Thyroid gland (tissue), 4 donors: ENCODE data around the gene KIF3A. TPM values are rescaled to one million over a fixed set of nuclear protein-coding genes. Genes with fewer than 3 reads are reported as not detected.

Experiments
- DNase-seq, 2 donors: peaks; one replicate each; pipeline ENCODE4 v3.0.0-alpha.2; 2019
- H3K27ac ChIP-seq, 3 donors: fragments of 200-600 bp; sonication (generic); 1 replicate in 2 of 3; 2 replicates in 1 of 3; pipeline ENCODE4 v1.5.1; 2016 to 2019; ENCODE audit warnings: mild to moderate bottlenecking in 1 of 3, moderate library complexity in 1 of 3
- H3K27me3 ChIP-seq: fragments of 200-600 bp; sonication (generic); one replicate; pipeline ENCODE4 v1.5.1; 2019
- H3K36me3 ChIP-seq, 2 donors: fragments of 200-600 bp; sonication (generic); one replicate each; pipeline ENCODE4 v1.5.1; 2016 to 2019
- H3K4me1 ChIP-seq, 2 donors: fragments of 200-600 bp; sonication (generic); one replicate each; pipeline ENCODE4 v1.5.1; 2017 to 2019
- H3K4me3 ChIP-seq, 3 donors: fragments of 200-600 bp; sonication (generic); replicated peaks in 1 of 3; 1 replicate in 2 of 3; 2 replicates in 1 of 3; pipeline ENCODE4 v1.5.1; 2016; ENCODE audit warnings: mild to moderate bottlenecking in 1 of 3
- H3K9me3 ChIP-seq: fragments of 200-600 bp; sonication (generic); one replicate; pipeline ENCODE4 v1.5.1; 2017
- POLR2A ChIP-seq, 2 donors: fragments of 450-650 bp; IDR thresholded peaks; one replicate each; pipeline ENCODE4 v1.6.1; 2017; ENCODE audit warnings: antibody characterized with exemption in 2 of 2, mild to moderate bottlenecking in 2 of 2, moderate library complexity in 1 of 2
- WGBS, 2 donors: methylation state at CpG; one replicate each; pipeline ENCODE4 v1.1.5; 2017; 5-methylcytosine and 5-hydroxymethylcytosine counted together
- intact Hi-C: fragments of 100-400 bp; cut with DNase I; formaldehyde crosslinking; loops from one replicate; pipeline ENCODE4 v1.15.1; 2023
- total RNA-seq, 4 donors: library from RNA; depleted of rRNA; stranded (reverse); fragments of >200 nt; gene quantifications; one replicate each; pipeline ENCODE4 v1.2.3, GENCODE V29; 2016
- TF ChIP-seq, protein P1 (sequence below), 6 experiments: fragments of 200-600 bp in 3 of 6; fragments of 450-650 bp in 3 of 6; sonication (generic) in 3 of 6; IDR thresholded peaks; one replicate each; pipeline ENCODE4 v1.5.1; 2016 to 2019; ENCODE audit warnings: antibody characterized with exemption in 6 of 6, mild to moderate bottlenecking in 2 of 6, inconsistent platforms in 1 of 6, moderate library complexity in 1 of 6

The KIF3A gene
- total RNA-seq, 4 donors from 2014 or later: 8.2 to 12.2 (median 10.5) TPM

DNA sequence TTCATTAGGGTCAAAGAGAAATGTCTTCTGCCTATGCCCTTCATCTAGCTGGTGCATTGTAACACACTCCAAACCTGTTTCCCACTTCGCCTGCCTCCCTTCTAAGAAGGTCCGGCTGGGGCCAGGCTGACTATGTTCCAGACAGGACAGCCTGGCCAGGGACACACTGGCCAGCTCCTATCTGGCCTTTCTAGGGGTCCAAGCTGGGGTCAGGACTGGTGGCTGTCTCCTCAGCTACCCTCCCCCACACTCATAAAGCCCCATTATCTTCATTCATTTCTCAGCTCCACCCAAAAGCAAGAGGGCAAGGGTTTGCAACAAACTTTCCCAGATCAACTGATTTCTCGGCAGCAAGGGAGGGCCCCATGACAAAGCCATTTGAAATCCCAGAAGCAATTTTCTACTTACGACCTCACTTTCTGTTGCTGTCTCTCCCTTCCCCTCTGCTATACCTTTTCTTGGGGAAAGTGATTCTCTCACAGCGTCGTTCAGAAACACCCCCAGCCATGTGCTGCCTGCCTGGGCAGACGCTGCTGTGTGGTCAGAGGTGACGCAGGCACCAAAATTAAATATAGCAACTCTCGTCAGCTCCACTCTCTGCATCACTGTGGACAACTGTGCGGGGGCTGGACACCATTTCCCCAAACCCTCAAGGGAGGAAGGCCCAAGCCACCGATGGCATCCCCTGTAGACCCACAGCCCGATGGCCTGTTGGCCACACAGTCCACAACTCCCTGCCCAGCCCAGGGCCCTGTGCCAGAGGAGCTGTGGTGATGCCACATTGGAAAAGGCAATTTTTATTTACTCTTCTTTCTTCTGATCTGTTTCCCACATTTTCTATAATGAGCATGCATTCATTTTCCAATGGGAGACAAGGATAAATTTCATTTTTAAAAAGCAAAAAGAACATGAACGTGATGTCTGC is 73.3 kb downstream of the KIF3A start:
- no peak overlapping the region for H3K4me3 ChIP-seq
- H3K27ac ChIP-seq: no peak overlapping the region
- no peaks in the 10 kb centered on the region for H3K36me3 ChIP-seq
- 81 to 91% methylated on average over 12 to 13 of the region's 13 CpGs for WGBS, 2 donors
- no peaks in the 10 kb centered on the region for H3K9me3 ChIP-seq
- intact Hi-C loops: no loop called here
- DNase-seq: no peak
- no peak for TF ChIP-seq POLR2A (IDR thresholded peaks at IDR 0.05)
- TF ChIP-seq, protein P1, sequence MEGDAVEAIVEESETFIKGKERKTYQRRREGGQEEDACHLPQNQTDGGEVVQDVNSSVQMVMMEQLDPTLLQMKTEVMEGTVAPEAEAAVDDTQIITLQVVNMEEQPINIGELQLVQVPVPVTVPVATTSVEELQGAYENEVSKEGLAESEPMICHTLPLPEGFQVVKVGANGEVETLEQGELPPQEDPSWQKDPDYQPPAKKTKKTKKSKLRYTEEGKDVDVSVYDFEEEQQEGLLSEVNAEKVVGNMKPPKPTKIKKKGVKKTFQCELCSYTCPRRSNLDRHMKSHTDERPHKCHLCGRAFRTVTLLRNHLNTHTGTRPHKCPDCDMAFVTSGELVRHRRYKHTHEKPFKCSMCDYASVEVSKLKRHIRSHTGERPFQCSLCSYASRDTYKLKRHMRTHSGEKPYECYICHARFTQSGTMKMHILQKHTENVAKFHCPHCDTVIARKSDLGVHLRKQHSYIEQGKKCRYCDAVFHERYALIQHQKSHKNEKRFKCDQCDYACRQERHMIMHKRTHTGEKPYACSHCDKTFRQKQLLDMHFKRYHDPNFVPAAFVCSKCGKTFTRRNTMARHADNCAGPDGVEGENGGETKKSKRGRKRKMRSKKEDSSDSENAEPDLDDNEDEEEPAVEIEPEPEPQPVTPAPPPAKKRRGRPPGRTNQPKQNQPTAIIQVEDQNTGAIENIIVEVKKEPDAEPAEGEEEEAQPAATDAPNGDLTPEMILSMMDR (IDR thresholded peaks at IDR 0.05): no peak
- H3K27me3 ChIP-seq: no peaks in the 10 kb centered on the region
- H3K4me1 ChIP-seq: no peaks in the 10 kb centered on the region

DNA sequence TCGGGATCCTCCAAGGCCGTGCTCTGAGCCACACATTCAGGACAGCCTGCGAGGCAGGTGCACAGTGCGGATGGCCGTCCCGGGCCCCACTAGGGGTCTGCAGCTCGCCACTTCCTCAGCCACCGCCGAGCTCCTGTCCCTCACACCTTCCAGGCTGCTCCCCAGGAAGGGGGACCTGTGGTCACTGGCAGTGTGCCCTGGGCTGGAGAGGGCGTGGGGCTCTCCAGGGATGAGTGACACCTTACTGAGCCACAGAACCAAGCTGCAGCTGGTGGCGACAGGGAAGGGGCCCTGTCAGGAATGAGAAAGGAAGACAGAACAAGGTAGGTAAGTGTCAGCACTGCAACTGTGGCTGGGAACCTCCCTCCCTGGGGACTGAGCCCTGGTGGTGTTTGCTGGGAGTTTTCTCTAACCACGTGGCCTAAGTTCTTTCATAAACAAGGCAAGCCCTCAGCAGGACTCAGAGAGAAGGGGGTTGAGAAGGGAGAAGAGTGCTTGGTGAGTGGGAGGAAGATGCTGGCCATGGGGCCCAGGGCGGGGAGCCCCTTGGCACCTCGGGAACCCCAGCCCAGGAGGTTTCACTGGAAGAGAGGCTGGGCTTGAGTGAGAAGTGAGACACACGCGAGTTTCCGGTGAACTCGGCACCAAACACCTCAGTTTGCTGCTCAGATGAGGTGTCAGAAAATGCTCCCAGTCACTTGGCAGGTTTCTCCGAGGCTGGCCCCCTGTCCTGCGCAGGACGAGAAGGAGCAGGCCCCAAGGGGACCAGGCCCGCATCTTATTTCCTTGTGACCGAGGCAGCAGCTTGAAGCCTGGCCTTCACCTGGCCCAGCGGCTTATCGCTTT is 74.2 kb downstream of the KIF3A start:
- 66 to 69% methylated on average over 24 of the region's 25 CpGs for WGBS, 2 donors
- TF ChIP-seq, protein P1 (IDR thresholded peaks at IDR 0.05): peak in 1 of 6 experiments; percentile 11
- no peak for TF ChIP-seq POLR2A (IDR thresholded peaks at IDR 0.05)

DNA sequence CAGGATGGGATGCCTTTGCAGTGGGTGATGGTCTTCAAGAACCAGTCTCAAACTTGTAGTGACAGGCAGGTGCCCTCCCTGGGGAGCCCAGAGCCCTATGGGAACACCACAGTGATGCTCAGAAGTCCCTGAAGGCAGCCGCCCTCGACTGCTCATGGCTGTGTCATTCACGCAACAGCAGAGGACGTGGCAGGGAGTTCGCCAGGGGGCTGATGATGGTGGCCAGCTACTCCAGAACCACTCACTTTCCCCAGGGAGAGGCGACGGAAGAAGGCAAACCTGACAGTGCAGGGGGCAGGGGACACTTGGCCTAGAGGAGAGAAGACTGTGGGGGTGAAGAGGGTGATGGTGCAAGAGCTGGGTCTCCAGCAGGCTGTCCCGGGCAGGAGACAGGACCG is 75.3 kb downstream of the KIF3A start:
- H3K27ac ChIP-seq: no peak overlapping the region
- H3K36me3 ChIP-seq: no peaks in the 10 kb centered on the region
- no peak for DNase-seq
- intact Hi-C loops: no loop called here
- TF ChIP-seq, protein P1 (IDR thresholded peaks at IDR 0.05): no peak
- no peak for TF ChIP-seq POLR2A (IDR thresholded peaks at IDR 0.05)
- WGBS, 2 donors: 98 to 99% methylated on average over 7 to 9 of the region's 9 CpGs
- no peaks in the 10 kb centered on the region for H3K9me3 ChIP-seq
- H3K4me1 ChIP-seq: no peaks in the 10 kb centered on the region
- H3K27me3 ChIP-seq: no peaks in the 10 kb centered on the region
- no peak overlapping the region for H3K4me3 ChIP-seq

More for the DNA sequence above, 74.2 kb downstream of the KIF3A start:
- Histone ChIP-seq H3K36me3 (no peaks in the 10 kb centered on the region), H3K27me3 (no peaks in the 10 kb centered on the region), H3K27ac (no peak overlapping the region), H3K4me1 (no peaks in the 10 kb centered on the region), H3K9me3 (no peaks in the 10 kb centered on the region), H3K4me3 (no peak overlapping the region)
- DNase-seq: peak in 1 of 2 donors; percentile 15
- intact Hi-C loops: no loop called here

DNA sequence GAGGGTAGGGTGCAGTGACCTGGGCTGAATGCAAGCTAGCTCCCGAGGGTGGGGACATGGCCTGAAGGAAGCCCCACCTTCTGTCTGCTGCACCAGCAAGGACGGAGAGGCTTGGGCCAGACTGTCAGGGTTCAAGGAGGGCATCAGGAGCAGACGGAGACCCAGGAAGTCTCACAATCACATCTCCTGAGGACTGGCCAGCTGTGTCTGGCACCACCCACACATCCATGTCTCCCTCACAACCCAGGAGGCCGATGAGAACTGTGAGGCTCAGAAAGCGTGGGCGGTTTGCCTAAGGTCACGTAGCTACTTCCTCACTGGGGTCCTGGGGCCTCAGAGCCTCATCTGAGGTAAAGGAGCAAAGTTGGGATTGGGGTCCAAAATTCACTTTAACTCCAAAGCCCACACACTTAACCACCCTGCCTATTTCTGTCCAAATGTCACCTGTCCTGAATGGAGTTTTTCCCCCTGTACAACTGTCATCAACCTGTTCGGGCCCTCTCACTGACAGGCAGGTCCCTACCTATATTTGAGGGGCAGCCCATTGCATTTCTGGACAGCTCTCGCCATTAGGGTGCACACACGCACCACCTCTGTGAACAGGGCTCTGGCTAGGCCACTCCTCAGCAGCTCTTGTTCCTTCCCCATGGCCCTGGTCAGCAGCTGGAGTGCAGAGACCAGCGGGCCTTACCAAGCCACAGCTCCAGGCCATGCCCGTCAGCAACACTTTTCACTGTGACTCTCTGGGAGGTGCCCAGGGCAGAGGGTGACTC is 75.9 kb downstream of the KIF3A start:
- Histone ChIP-seq H3K27ac (no peak overlapping the region), H3K9me3 (no peaks in the 10 kb centered on the region), H3K4me1 (peaks cover 2 to 3% of the 10 kb centered on the region in 2 donors), H3K4me3 (no peak overlapping the region), H3K27me3 (no peaks in the 10 kb centered on the region), H3K36me3 (no peaks in the 10 kb centered on the region)
- DNase-seq: no peak
- TF ChIP-seq POLR2A (IDR thresholded peaks at IDR 0.05): no peak
- TF ChIP-seq, protein P1 (IDR thresholded peaks at IDR 0.05): no peak
- intact Hi-C loops: no loop called here
- 86 to 87% methylated on average over 12 of the region's 12 CpGs for WGBS, 2 donors
